PC-9 (cell line): Measurements from ENCODE around the gene B3GNT7. TPM values are rescaled to one million over a fixed set of nuclear protein-coding genes. Genes with fewer than 3 reads are reported as not detected.

ENCODE experiments used
- Bru-seq: library from RNA; stranded (reverse); fragments of 400-500 nt; gene quantifications from one replicate; lab custom pipeline; 2021; lab: Mats Ljungman, UMichigan
- BruChase-seq, 2 experiments: library from RNA; stranded (reverse); fragments of 400-500 nt; gene quantifications; one replicate each; lab custom pipeline; 2021; lab: Mats Ljungman, UMichigan
- BruUV-seq: library from RNA; stranded (reverse); fragments of 400-500 nt; replicated peaks from 2 replicates; lab custom pipeline; 2021; lab: Mats Ljungman, UMichigan
- CTCF ChIA-PET: fragments of 300-600 bp; sonication (Branson Sonifier 250); formaldehyde crosslinking; loops from one replicate; lab custom pipeline; 2022; ENCODE audit warnings: antibody characterized with exemption; lab: Charles Lee
- POLR2A ChIA-PET: fragments of 300-600 bp; sonication (Branson Sonifier 250); formaldehyde crosslinking; loops from one replicate; lab custom pipeline; 2022; ENCODE audit warnings: antibody characterized with exemption; ENCODE audit not compliant: unreplicated experiment; lab: Charles Lee
- DNase-seq, 2 experiments: peaks; one replicate each; pipeline versions ENCODE4 v3.0.0 to v3.0.0-alpha.2; 2015 to 2022; ENCODE audit warnings: mixed read lengths in 1 of 2
- H2AFZ ChIP-seq: fragments of 200-600 bp; sonication (generic); 2 replicates; pipeline ENCODE4 v1.8.1; 2017; ENCODE audit warnings: antibody characterized with exemption
- H3F3A ChIP-seq: fragments of 200-600 bp; sonication (generic); 2 replicates; pipeline ENCODE4 v1.8.1; 2017; ENCODE audit warnings: antibody characterized with exemption, mild to moderate bottlenecking, low read depth; ENCODE audit not compliant: insufficient read depth
- H3K27ac ChIP-seq: fragments of 200-600 bp; sonication (generic); 2 replicates; pipeline ENCODE4 v1.6.1; 2016; ENCODE audit warnings: mixed run types
- H3K27me3 ChIP-seq: fragments of 200-600 bp; sonication (generic); 2 replicates; pipeline ENCODE4 v1.6.1; 2016; ENCODE audit warnings: low read depth, mixed run types; ENCODE audit not compliant: insufficient read depth
- H3K36me3 ChIP-seq: fragments of 200-600 bp; sonication (generic); 2 replicates; pipeline ENCODE4 v1.6.1; 2016; ENCODE audit warnings: low read depth, mixed run types
- H3K4me1 ChIP-seq: fragments of 200-600 bp; sonication (generic); replicated peaks from 2 replicates; pipeline ENCODE4 v1.6.1; 2016; ENCODE audit warnings: mixed run types; ENCODE audit not compliant: insufficient read depth
- H3K4me2 ChIP-seq: fragments of 200-600 bp; sonication (generic); 2 replicates; pipeline ENCODE4 v1.6.1; 2017; ENCODE audit warnings: mixed run types
- H3K4me3 ChIP-seq: fragments of 200-600 bp; sonication (generic); 2 replicates; pipeline ENCODE4 v1.6.1; 2016; ENCODE audit warnings: mixed run types
- H3K79me2 ChIP-seq: fragments of 200-600 bp; sonication (generic); 2 replicates; pipeline ENCODE4 v1.6.1; 2017; ENCODE audit warnings: low read depth, mixed run types
- H3K9me2 ChIP-seq: fragments of 200-600 bp; sonication (generic); 2 replicates; pipeline ENCODE4 v1.8.1; 2017; ENCODE audit warnings: mild to moderate bottlenecking; ENCODE audit not compliant: insufficient read depth
- H3K9me3 ChIP-seq: fragments of 200-600 bp; sonication (generic); 2 replicates; pipeline ENCODE4 v1.8.1; 2016; ENCODE audit warnings: low read depth; ENCODE audit not compliant: insufficient read depth
- H4K20me1 ChIP-seq: fragments of 200-600 bp; sonication (generic); 2 replicates; pipeline ENCODE4 v1.8.1; 2017; ENCODE audit not compliant: insufficient read depth
- EZH2 ChIP-seq: fragments of 200-600 bp; sonication (generic); IDR thresholded peaks from 2 replicates; pipeline ENCODE4 v1.8.0; 2017; ENCODE audit warnings: antibody characterized with exemption, low read depth
- intact Hi-C: fragments of 100-400 bp; cut with micrococcal nuclease; formaldehyde crosslinking; loops from one replicate; pipeline ENCODE4 v1.10.0; 2022; ENCODE audit not compliant: unreplicated experiment
- long read RNA-seq: library from polyadenylated mRNA; stranded (forward); transcript quantifications from one replicate; pipeline ENCODE4 v2.0.0, GENCODE V29; 2022
- total RNA-seq: library from RNA; stranded (reverse); gene quantifications from 2 replicates; pipeline ENCODE4 v1.2.3, GENCODE V29; 2021
- TF ChIP-seq, protein P1 (sequence below): fragments of 200-600 bp; sonication (generic); conservative IDR thresholded peaks from 2 replicates; pipeline ENCODE4 v1.6.1; 2017; ENCODE audit warnings: mixed run types, antibody characterized with exemption, mild to moderate bottlenecking, moderate library complexity

Gene B3GNT7
- 14.0 and 25.8 TPM in 2 replicates for total RNA-seq
- Bru-seq, nascent RNA: percentile 46 among the genes with signal in this experiment
- BruChase-seq, experiment 1, labeled RNA remaining after a 2-hour chase: percentile 84 among the genes with signal in this experiment
- BruChase-seq, experiment 2, labeled RNA remaining after a 6-hour chase: percentile 89 among the genes with signal in this experiment
- long read RNA-seq, partial matches to known transcripts: 4 of 6 reads
- long read RNA-seq, other reads (novel, unspliced or antisense): 0 of 6 reads

GRCh38 chr2:231395188-231396057 lies at the start of gene B3GNT7:
Gene B3GNT7, plus strand, starts transcription at chr2:231395710. Its CDS starts 94 bp downstream, at chr2:231395804.
- Histone ChIP-seq H4K20me1 (no peaks in the 10 kb centered on the region), H3F3A (peaks cover 8% of the 10 kb centered on the region), H3K4me3 (peak within 1 kb of the TSS; percentile 69), H3K27me3 (no peaks in the 10 kb centered on the region), H3K9me3 (no peaks in the 10 kb centered on the region), H3K79me2 (peaks cover 9% of the 10 kb centered on the region), H3K36me3 (no peaks in the 10 kb centered on the region), H3K27ac (no peak within 1 kb of the TSS), H3K4me2 (peak within 1 kb of the TSS; percentile 72), H3K9me2 (no peaks in the 10 kb centered on the region), H3K4me1 (peaks cover 33% of the 10 kb centered on the region), H2AFZ (peak within 1 kb of the TSS; percentile 64; the same call in 1 of the 2 replicates)
- intact Hi-C loops: loop anchor here (5.0 kb wide), 1 partner anchor 48 kb away; no protein-coding TSS in a partner anchor
- POLR2A ChIA-PET: no interaction called here
- CTCF ChIA-PET: no interaction called here
- BruUV-seq: no TSS peak
- no peak for TF ChIP-seq EZH2
- TF ChIP-seq, protein P1, sequence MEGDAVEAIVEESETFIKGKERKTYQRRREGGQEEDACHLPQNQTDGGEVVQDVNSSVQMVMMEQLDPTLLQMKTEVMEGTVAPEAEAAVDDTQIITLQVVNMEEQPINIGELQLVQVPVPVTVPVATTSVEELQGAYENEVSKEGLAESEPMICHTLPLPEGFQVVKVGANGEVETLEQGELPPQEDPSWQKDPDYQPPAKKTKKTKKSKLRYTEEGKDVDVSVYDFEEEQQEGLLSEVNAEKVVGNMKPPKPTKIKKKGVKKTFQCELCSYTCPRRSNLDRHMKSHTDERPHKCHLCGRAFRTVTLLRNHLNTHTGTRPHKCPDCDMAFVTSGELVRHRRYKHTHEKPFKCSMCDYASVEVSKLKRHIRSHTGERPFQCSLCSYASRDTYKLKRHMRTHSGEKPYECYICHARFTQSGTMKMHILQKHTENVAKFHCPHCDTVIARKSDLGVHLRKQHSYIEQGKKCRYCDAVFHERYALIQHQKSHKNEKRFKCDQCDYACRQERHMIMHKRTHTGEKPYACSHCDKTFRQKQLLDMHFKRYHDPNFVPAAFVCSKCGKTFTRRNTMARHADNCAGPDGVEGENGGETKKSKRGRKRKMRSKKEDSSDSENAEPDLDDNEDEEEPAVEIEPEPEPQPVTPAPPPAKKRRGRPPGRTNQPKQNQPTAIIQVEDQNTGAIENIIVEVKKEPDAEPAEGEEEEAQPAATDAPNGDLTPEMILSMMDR: no peak; the same call in 1 of the 2 replicates
- DNase-seq: peak in 1 of 2 experiments; percentile 42

- ChIA-PET CTCF (interaction anchor here (0.6 kb wide), 1 partner anchor 40 kb away, joined by 3 read pairs; no protein-coding TSS in a partner anchor), POLR2A (no interaction called here)
- Histone ChIP-seq H3K27ac (peak overlapping the region; percentile 81), H3K4me3 (no peak overlapping the region), H3K36me3 (no peaks in the 10 kb centered on the region), H3F3A (peaks cover 28% of the 10 kb centered on the region), H3K9me2 (no peaks in the 10 kb centered on the region), H3K79me2 (no peaks in the 10 kb centered on the region), H3K27me3 (no peaks in the 10 kb centered on the region), H3K4me1 (peaks cover 38% of the 10 kb centered on the region), H2AFZ (no peak overlapping the region), H4K20me1 (no peaks in the 10 kb centered on the region), H3K4me2 (peak overlapping the region; percentile 41; the same call in 1 of the 2 replicates), H3K9me3 (no peaks in the 10 kb centered on the region)
- TF ChIP-seq, protein P1: no peak
- TF ChIP-seq EZH2: no peak
- intact Hi-C loops: loop anchor here (5.0 kb wide), 1 partner anchor 50 kb away; the partner anchor contains the start of gene B3GNT7
- DNase-seq: no peak
- no TSS peak for BruUV-seq
Measured at GRCh38 chr2:231347081-231347480, 48.4 kb upstream of the B3GNT7 start.

DNA sequence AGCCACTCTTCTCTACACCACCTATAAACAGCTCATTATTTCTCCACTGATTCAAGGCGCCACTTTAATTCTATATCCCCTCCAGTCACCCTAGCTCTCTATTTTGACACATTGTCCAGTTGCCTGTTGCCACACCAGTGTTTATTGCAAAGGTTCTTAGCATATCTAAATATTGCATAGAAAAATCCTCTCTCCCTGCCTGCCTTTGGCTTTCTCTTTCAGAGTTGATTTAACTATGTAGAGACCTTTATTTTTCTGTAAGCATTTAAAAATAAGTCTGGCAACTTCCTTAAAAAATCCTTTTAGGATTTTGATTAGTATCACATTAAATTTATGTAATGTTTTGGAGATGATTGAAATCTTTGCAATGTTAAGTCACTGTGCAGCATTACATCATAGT lies 47.9 kb upstream of the B3GNT7 start:
- Histone ChIP-seq H3K79me2 (no peaks in the 10 kb centered on the region), H3K27me3 (no peaks in the 10 kb centered on the region), H3K4me1 (peaks cover 38% of the 10 kb centered on the region), H3K9me2 (no peaks in the 10 kb centered on the region), H3K4me3 (no peak overlapping the region), H3K27ac (peak overlapping the region; percentile 81), H3K36me3 (no peaks in the 10 kb centered on the region), H3K9me3 (no peaks in the 10 kb centered on the region), H3F3A (peaks cover 28% of the 10 kb centered on the region), H2AFZ (no peak overlapping the region), H3K4me2 (peak overlapping the region; percentile 41), H4K20me1 (no peaks in the 10 kb centered on the region)
- BruUV-seq: no TSS peak
- POLR2A ChIA-PET: interaction anchor here (0.5 kb wide), 1 partner anchor 529 kb away, joined by 3 read pairs; no protein-coding TSS in a partner anchor
- intact Hi-C loops: loop anchor here (5.0 kb wide), 1 partner anchor 50 kb away; the partner anchor contains the start of gene B3GNT7
- TF ChIP-seq, protein P1: no peak
- no peak for TF ChIP-seq EZH2
- DNase-seq: no peak
- CTCF ChIA-PET: no interaction called here
